WTC11 (cell line): Measurements from ENCODE around the gene ZNF366. TPM values are rescaled to one million over a fixed set of nuclear protein-coding genes. Genes with fewer than 3 reads are reported as not detected.

Experiments
- ATAC-seq: fragments of 200-7000 bp; cut with Tn5 transposase; 2 replicates; pipeline ENCODE4 v1.10.0; 2021; ENCODE audit warnings: mild to moderate bottlenecking, moderate library complexity
- CTCF ChIA-PET: fragments of 300-600 bp; sonication (Branson Sonifier 250); formaldehyde crosslinking; loops from one replicate; lab custom pipeline; 2021; ENCODE audit warnings: antibody characterized with exemption; lab: Charles Lee
- POLR2A ChIA-PET: fragments of 350-600 bp; sonication (Branson Sonifier 250); formaldehyde crosslinking; loops from one replicate; lab custom pipeline; 2021; ENCODE audit warnings: antibody characterized with exemption; lab: Charles Lee
- DNase-seq: peaks from one replicate; pipeline ENCODE4 v3.0.0; 2021; ENCODE audit warnings: low spot score
- H3K27ac Mint-ChIP-seq: 2 replicates; pipeline ENCODE4 v1.8.0; 2021; ENCODE audit warnings: mixed read lengths
- H3K27me3 Mint-ChIP-seq: 2 replicates; pipeline ENCODE4 v1.8.0; 2021; ENCODE audit warnings: low read depth, mild to moderate bottlenecking, moderate library complexity, mixed read lengths
- H3K36me3 Mint-ChIP-seq: 2 replicates; pipeline ENCODE4 v1.8.0; 2021; ENCODE audit warnings: mixed read lengths
- H3K4me1 Mint-ChIP-seq: 2 replicates; pipeline ENCODE4 v1.8.0; 2022; ENCODE audit warnings: mixed read lengths
- H3K4me3 Mint-ChIP-seq: 2 replicates; pipeline ENCODE4 v1.8.0; 2021; ENCODE audit warnings: mild to moderate bottlenecking, moderate library complexity, mixed read lengths
- H3K9me3 Mint-ChIP-seq: 2 replicates; pipeline ENCODE4 v1.8.0; 2021; ENCODE audit warnings: mixed read lengths
- ELF4 ChIP-seq: sonication (generic); formaldehyde crosslinking; IDR thresholded peaks from 2 replicates; pipeline ENCODE4 v1.8.1; 2022; ENCODE audit warnings: low read depth, mild to moderate bottlenecking, moderate library complexity, missing genetic modification reagents
- FOXK1 ChIP-seq: sonication (generic); formaldehyde crosslinking; IDR thresholded peaks from 2 replicates; pipeline ENCODE4 v1.8.0; 2022; ENCODE audit warnings: mild to moderate bottlenecking, moderate library complexity, missing genetic modification reagents
- FOXP4 ChIP-seq: sonication (generic); formaldehyde crosslinking; IDR thresholded peaks from 2 replicates; pipeline ENCODE4 v1.8.0; 2022; ENCODE audit warnings: mild to moderate bottlenecking, missing genetic modification reagents
- GABPB1 ChIP-seq: sonication (generic); formaldehyde crosslinking; IDR thresholded peaks from 2 replicates; pipeline ENCODE4 v1.8.1; 2023; ENCODE audit warnings: mild to moderate bottlenecking, missing genetic modification reagents
- GTF2I ChIP-seq: fragments of 250-450 bp; sonication (Bioruptor Pico); conservative IDR thresholded peaks from 2 replicates; pipeline ENCODE4 v1.4.0; 2021; ENCODE audit warnings: mild to moderate bottlenecking
- MXD4 ChIP-seq: fragments of 250-450 bp; sonication (Bioruptor Pico); IDR thresholded peaks from 2 replicates; pipeline ENCODE4 v1.8.0; 2021; ENCODE audit warnings: mild to moderate bottlenecking, moderate library complexity, borderline replicate concordance
- NFATC4 ChIP-seq: fragments of 250-450 bp; sonication (Bioruptor Pico); IDR thresholded peaks from 2 replicates; pipeline ENCODE4 v1.9.0; 2021; ENCODE audit warnings: mild to moderate bottlenecking
- NR1H2 ChIP-seq: sonication (generic); formaldehyde crosslinking; IDR thresholded peaks from 2 replicates; pipeline ENCODE4 v1.9.0; 2021; ENCODE audit warnings: mild to moderate bottlenecking, moderate library complexity, missing genetic modification reagents
- total RNA-seq: library from RNA; stranded (reverse); gene quantifications from 3 replicates; pipeline ENCODE4 v1.2.3, GENCODE V29; 2021
- TF ChIP-seq, protein P1 (sequence below): sonication (generic); formaldehyde crosslinking; IDR thresholded peaks from 2 replicates; pipeline ENCODE4 v1.8.0; 2023; ENCODE audit warnings: missing genetic modification reagents
- TF ChIP-seq, protein P2 (sequence below): fragments of 250-450 bp; sonication (Bioruptor Pico); IDR thresholded peaks from 2 replicates; pipeline ENCODE4 v1.9.0; 2021; ENCODE audit warnings: mild to moderate bottlenecking, borderline replicate concordance
- TF ChIP-seq, protein P3 (sequence below): sonication (generic); formaldehyde crosslinking; IDR thresholded peaks from 2 replicates; pipeline ENCODE4 v1.8.1; 2023; ENCODE audit warnings: mild to moderate bottlenecking, missing genetic modification reagents, borderline replicate concordance
- TF ChIP-seq, protein P4 (sequence below): fragments of 250-450 bp; sonication (Bioruptor Pico); IDR thresholded peaks from 2 replicates; pipeline ENCODE4 v1.9.0; 2021; ENCODE audit warnings: mild to moderate bottlenecking

The ZNF366 gene
- total RNA-seq, 1 experiment from 2014 or later, result not detected

DNA sequence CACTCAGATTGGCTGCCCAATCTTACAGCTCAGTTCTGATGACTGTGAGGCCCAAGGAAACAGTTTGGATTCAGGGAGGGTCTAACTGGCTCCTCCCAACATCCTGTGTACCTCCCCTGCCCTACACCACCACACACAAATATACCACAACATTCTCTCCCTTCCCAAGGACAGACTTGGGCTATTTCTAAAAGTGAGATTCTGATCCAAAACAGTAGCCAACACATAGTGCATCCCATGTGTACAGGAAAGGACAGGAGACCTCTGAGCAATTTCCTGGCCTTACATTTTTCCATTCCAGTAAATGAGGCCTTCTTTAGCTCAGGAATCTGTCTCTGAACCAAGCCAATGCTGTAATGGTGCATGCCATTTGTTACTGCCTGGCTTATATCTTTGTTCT lies 20.8 kb downstream of the ZNF366 start:
- Mint-ChIP-seq H3K27me3 (no peaks in the 10 kb centered on the region), H3K4me3 (no peak overlapping the region), H3K27ac (no peak overlapping the region), H3K36me3 (no peaks in the 10 kb centered on the region), H3K9me3 (no peaks in the 10 kb centered on the region), H3K4me1 (peaks cover 22% of the 10 kb centered on the region)
- ChIA-PET POLR2A (no interaction called here), CTCF (interaction anchor here (1.5 to 1.7 kb wide), 2 partner anchors 19 to 84 kb away, joined by 3 to 5 read pairs; no protein-coding TSS in a partner anchor)
- ATAC-seq, result peak; percentile 81
- TF ChIP-seq, protein P1, sequence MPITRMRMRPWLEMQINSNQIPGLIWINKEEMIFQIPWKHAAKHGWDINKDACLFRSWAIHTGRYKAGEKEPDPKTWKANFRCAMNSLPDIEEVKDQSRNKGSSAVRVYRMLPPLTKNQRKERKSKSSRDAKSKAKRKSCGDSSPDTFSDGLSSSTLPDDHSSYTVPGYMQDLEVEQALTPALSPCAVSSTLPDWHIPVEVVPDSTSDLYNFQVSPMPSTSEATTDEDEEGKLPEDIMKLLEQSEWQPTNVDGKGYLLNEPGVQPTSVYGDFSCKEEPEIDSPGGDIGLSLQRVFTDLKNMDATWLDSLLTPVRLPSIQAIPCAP, result no peak
- no peak for TF ChIP-seq NR1H2 (CRISPR knock-in tag)
- DNase-seq, result no peak

GRCh38 chr5:72485430-72485974 lies 21.7 kb downstream of the ZNF366 start:
- ChIA-PET POLR2A (no interaction called here), CTCF (interaction anchor here (1.5 to 1.7 kb wide), 2 partner anchors 20 to 83 kb away, joined by 3 to 5 read pairs; no protein-coding TSS in a partner anchor)
- H3K4me1 Mint-ChIP-seq, result peaks cover 25% of the 10 kb centered on the region
- no peaks in the 10 kb centered on the region for H3K36me3 Mint-ChIP-seq
- ATAC-seq (peak; percentile 62), DNase-seq (no peak)
- H3K4me3 Mint-ChIP-seq, result no peak overlapping the region
- no peaks in the 10 kb centered on the region for H3K9me3 Mint-ChIP-seq
- no peaks in the 10 kb centered on the region for H3K27me3 Mint-ChIP-seq
- TF ChIP-seq FOXP4 (CRISPR knock-in tag), result no peak
- TF ChIP-seq GABPB1 (CRISPR knock-in tag), result no peak
- no peak for TF ChIP-seq MXD4 (CRISPR knock-in tag)
- TF ChIP-seq, protein P2, sequence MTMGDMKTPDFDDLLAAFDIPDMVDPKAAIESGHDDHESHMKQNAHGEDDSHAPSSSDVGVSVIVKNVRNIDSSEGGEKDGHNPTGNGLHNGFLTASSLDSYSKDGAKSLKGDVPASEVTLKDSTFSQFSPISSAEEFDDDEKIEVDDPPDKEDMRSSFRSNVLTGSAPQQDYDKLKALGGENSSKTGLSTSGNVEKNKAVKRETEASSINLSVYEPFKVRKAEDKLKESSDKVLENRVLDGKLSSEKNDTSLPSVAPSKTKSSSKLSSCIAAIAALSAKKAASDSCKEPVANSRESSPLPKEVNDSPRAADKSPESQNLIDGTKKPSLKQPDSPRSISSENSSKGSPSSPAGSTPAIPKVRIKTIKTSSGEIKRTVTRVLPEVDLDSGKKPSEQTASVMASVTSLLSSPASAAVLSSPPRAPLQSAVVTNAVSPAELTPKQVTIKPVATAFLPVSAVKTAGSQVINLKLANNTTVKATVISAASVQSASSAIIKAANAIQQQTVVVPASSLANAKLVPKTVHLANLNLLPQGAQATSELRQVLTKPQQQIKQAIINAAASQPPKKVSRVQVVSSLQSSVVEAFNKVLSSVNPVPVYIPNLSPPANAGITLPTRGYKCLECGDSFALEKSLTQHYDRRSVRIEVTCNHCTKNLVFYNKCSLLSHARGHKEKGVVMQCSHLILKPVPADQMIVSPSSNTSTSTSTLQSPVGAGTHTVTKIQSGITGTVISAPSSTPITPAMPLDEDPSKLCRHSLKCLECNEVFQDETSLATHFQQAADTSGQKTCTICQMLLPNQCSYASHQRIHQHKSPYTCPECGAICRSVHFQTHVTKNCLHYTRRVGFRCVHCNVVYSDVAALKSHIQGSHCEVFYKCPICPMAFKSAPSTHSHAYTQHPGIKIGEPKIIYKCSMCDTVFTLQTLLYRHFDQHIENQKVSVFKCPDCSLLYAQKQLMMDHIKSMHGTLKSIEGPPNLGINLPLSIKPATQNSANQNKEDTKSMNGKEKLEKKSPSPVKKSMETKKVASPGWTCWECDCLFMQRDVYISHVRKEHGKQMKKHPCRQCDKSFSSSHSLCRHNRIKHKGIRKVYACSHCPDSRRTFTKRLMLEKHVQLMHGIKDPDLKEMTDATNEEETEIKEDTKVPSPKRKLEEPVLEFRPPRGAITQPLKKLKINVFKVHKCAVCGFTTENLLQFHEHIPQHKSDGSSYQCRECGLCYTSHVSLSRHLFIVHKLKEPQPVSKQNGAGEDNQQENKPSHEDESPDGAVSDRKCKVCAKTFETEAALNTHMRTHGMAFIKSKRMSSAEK (CRISPR knock-in tag), result no peak
- no peak for TF ChIP-seq ELF4 (CRISPR knock-in tag)
- no peak overlapping the region; the same call in 1 of the 2 replicates for H3K27ac Mint-ChIP-seq

DNA sequence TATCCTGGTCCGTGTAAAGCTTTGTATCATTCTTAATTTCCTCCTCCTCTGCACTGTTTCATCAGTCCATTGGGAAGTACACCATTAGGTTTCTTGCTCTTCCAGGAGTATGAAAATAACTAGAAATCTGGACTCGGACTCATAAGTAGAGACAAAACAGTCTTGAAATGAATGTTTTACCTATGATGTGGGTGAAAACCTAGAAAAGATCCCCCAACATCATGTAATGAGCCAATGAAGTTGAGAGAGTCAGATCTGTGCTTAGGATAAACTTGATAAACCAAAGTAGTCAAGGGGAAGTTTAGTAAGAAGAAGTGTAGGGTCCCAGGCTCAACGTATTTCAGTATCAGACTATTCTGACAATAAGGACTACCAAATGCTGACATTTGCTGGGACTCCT lies 25.2 kb downstream of the ZNF366 start:
- Mint-ChIP-seq H3K36me3 (no peaks in the 10 kb centered on the region), H3K4me3 (no peak overlapping the region), H3K27ac (no peak overlapping the region), H3K9me3 (no peaks in the 10 kb centered on the region), H3K27me3 (no peaks in the 10 kb centered on the region; the same call in 1 of the 2 replicates), H3K4me1 (peaks cover 22% of the 10 kb centered on the region)
- ChIA-PET CTCF (no interaction called here), POLR2A (no interaction called here)
- DNase-seq (no peak), ATAC-seq (no peak)
- TF ChIP-seq, protein P3, sequence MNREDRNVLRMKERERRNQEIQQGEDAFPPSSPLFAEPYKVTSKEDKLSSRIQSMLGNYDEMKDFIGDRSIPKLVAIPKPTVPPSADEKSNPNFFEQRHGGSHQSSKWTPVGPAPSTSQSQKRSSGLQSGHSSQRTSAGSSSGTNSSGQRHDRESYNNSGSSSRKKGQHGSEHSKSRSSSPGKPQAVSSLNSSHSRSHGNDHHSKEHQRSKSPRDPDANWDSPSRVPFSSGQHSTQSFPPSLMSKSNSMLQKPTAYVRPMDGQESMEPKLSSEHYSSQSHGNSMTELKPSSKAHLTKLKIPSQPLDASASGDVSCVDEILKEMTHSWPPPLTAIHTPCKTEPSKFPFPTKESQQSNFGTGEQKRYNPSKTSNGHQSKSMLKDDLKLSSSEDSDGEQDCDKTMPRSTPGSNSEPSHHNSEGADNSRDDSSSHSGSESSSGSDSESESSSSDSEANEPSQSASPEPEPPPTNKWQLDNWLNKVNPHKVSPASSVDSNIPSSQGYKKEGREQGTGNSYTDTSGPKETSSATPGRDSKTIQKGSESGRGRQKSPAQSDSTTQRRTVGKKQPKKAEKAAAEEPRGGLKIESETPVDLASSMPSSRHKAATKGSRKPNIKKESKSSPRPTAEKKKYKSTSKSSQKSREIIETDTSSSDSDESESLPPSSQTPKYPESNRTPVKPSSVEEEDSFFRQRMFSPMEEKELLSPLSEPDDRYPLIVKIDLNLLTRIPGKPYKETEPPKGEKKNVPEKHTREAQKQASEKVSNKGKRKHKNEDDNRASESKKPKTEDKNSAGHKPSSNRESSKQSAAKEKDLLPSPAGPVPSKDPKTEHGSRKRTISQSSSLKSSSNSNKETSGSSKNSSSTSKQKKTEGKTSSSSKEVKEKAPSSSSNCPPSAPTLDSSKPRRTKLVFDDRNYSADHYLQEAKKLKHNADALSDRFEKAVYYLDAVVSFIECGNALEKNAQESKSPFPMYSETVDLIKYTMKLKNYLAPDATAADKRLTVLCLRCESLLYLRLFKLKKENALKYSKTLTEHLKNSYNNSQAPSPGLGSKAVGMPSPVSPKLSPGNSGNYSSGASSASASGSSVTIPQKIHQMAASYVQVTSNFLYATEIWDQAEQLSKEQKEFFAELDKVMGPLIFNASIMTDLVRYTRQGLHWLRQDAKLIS, result no peak
- TF ChIP-seq NFATC4 (CRISPR knock-in tag) (no peak), GTF2I (no peak), FOXK1 (no peak)
- TF ChIP-seq, protein P4, sequence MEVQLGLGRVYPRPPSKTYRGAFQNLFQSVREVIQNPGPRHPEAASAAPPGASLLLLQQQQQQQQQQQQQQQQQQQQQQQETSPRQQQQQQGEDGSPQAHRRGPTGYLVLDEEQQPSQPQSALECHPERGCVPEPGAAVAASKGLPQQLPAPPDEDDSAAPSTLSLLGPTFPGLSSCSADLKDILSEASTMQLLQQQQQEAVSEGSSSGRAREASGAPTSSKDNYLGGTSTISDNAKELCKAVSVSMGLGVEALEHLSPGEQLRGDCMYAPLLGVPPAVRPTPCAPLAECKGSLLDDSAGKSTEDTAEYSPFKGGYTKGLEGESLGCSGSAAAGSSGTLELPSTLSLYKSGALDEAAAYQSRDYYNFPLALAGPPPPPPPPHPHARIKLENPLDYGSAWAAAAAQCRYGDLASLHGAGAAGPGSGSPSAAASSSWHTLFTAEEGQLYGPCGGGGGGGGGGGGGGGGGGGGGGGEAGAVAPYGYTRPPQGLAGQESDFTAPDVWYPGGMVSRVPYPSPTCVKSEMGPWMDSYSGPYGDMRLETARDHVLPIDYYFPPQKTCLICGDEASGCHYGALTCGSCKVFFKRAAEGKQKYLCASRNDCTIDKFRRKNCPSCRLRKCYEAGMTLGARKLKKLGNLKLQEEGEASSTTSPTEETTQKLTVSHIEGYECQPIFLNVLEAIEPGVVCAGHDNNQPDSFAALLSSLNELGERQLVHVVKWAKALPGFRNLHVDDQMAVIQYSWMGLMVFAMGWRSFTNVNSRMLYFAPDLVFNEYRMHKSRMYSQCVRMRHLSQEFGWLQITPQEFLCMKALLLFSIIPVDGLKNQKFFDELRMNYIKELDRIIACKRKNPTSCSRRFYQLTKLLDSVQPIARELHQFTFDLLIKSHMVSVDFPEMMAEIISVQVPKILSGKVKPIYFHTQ (CRISPR knock-in tag), result no peak
